GM21360 (cell line): Measurements from ENCODE around the gene STK39.

Experiments used
- ATAC-seq: cut with Tn5 transposase; IDR thresholded peaks from one replicate; pipeline ENCODE4 v1.9.1; 2021; ENCODE audit warnings: mild to moderate bottlenecking, moderate library complexity; ENCODE audit not compliant: unreplicated experiment

Gene STK39

DNA sequence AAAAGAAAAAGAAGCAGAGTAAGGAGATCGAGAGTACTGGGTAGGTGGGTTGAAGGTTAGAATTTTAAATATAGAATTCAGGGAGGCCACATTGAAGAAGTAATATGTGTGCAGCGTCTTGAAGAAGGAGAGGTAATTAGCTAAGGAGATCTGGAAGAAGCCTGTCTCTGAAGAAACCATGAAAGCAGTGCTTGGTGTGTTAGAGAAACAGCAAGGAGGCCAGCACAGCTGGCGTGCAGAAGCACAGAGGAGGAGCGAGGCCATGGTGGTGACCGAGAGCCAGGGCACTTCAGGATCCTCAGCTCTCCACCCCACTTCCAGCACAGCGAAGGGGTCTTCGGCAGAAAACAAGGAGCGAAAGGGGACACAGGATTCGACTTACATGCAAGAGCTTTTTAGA is 305.8 kb downstream of the STK39 start:
- ATAC-seq, result no peak

- no peak for ATAC-seq
Observed at GRCh38 chr2:167940734-167941507, 306.5 kb downstream of the STK39 start.

DNA sequence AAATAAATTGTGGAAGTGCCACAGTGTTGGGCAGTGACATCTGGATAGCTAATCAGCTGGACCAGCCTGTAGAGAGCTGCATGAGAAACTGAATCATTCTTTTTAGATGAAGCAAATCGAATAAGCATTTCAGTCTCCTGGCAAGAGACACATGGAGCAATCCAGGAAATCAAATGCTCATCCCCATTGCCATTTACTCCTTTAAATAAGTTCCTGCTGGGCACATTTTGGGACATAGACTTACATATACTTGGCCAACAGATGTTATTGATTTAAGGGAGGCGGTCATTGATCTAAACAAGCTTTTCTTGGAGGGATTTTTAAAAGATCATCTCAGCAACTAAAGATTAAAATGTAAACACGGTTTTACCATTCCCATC is 307.1 kb downstream of the STK39 start:
- no peak for ATAC-seq

- ATAC-seq, result no peak
Observed at GRCh38 chr2:167939514-167940345, 307.7 kb downstream of the STK39 start.

DNA sequence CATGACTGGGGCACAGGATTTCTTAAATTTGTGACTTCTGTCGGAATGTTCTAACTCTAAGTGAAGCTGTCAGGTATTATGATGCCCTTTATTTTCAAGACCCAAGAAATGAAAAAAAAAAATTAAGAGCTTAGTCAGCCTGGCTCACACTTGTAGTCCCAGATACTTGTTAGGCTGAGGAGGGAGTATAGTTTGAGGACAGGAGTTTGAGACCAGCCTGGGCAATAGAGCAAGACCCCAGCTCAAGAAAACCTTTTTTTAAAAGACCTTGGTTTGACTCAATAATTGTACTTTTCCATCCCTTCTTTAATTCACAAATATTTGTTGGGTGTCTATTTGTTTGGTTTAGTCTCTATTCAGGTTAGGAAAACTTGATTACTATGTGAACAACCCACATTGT is 310.0 kb downstream of the STK39 start:
- ATAC-seq, result no peak

DNA sequence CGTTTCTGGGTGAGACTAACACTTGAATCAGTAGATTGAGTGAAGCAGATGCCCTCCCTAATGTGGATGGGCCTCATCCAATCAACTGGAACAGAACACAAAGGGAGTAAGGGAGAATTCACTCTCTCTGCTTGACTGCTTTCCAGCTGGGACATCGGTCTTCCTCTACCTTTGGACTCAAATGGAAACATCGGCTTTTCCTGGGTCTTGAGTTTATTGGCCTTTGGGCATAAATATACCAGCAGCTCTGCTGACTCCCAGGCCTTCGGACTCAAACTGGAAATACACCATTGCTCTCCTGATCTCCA is 311.6 kb downstream of the STK39 start:
- no peak for ATAC-seq

- no peak for ATAC-seq
Observed at GRCh38 chr2:167933097-167933814, 314.1 kb downstream of the STK39 start.

- ATAC-seq, result no peak
Observed at GRCh38 chr2:167932123-167932693, 315.2 kb downstream of the STK39 start.

DNA sequence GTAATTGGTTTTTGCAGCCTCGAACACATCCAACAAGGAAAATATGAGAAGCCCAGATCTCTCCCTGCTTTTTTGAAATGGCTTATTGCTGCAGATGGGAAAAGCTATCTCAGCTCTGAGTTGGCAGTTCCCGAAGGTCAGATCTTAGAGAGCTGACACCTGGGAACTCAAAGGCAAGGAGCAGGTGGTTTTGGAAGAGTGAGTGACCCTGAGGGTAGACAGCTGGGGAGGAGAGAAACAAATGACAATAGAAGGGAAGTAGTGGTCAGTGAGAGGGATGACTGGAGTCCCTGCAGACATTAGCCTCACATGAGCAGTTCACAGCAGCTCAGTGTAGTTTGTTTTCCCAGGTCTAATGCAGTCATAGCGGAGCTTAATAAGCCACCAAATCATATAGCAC is 317.9 kb downstream of the STK39 start:
- no peak for ATAC-seq

DNA sequence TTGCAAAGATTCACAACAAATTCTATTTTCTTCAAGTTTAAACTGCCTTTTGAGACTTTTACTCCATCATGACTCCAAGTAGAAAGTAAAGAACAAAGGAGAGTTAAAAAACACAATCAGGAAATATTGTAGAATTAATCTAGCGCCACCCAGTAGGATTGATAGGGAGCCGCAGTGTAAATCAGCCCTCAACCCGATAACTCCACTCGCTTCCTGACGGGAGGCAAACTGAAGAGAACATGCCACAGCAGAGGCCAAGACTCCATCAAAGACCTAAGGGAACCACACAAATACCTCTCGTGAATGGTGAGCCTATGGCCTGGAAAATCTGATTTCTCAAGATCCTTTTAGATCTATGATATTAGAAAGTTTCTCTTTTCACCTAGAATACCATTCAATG is 319.0 kb downstream of the STK39 start:
- no peak for ATAC-seq

GRCh38 chr2:167925758-167926157 is 321.6 kb downstream of the STK39 start:
- ATAC-seq, result no peak

- no peak for ATAC-seq
Observed at GRCh38 chr2:167924556-167924955, 322.8 kb downstream of the STK39 start.

- ATAC-seq, result no peak
Observed at GRCh38 chr2:167916756-167917155, 330.6 kb downstream of the STK39 start.

DNA sequence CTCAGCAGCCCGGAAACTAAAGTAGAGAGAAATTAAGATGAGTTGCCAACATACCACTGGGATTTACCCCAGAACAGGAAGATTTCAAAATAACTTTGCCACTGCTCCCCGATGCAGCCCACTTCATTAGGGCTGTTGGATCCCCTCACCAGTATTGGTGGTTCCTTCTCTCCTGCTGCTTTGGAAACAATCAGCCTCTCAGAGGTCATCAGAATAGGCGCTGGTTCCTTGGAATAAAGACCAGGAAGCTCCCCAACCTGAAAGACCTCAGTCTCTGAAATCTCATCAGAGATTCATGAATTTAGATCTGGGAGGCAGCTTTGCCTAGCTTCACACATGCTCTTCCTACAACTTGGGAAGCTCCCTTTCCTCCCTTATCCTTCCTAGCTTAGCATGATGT is 332.4 kb downstream of the STK39 start:
- ATAC-seq, result no peak

- no peak for ATAC-seq
Observed at GRCh38 chr2:167908786-167909185, 338.6 kb downstream of the STK39 start.

- ATAC-seq, result no peak
Observed at GRCh38 chr2:167905668-167906067, 341.7 kb downstream of the STK39 start.
